ENCODE data around the gene PHOSPHO2. TPM values are rescaled to one million over a fixed set of nuclear protein-coding genes. Genes with fewer than 3 reads are reported as not detected.

PHOSPHO2 gene
- total and polyA plus RNA-seq, 2 experiments from 2014 or later: 8.3 to 8.7 TPM

GRCh38 chr2:169716938-169717690 lies 22.8 kb downstream of the PHOSPHO2 start:
- H3K9me2 ChIP-seq (ENCODE audit: insufficient read depth): no peaks in the 10 kb centered on the region
- no peak overlapping the region for H3K27ac Mint-ChIP-seq
- H3K79me2 ChIP-seq (replicated peaks; ENCODE audit: insufficient read depth): no peaks in the 10 kb centered on the region
- H3K4me3 Mint-ChIP-seq: no peak overlapping the region
- H3F3A ChIP-seq (replicated peaks; ENCODE audit: low read depth): no peaks in the 10 kb centered on the region
- TF ChIP-seq REST (IDR thresholded peaks at IDR 0.05; ENCODE audit: unreplicated experiment) (no peak), ZNF114 (CRISPR knock-in tag; IDR thresholded peaks at IDR 0.05) (no peak), ETS1 (IDR thresholded peaks at IDR 0.05) (no peak), ZNF331 (CRISPR knock-in tag; IDR thresholded peaks at IDR 0.05; ENCODE audit: low read depth) (no peak), STAT1 (IDR thresholded peaks at IDR 0.05; ENCODE audit: unreplicated experiment) (no peak)
- H3K36me3 Mint-ChIP-seq (ENCODE audit: low read depth): peaks cover under 1% of the 10 kb centered on the region; the same call in 1 of the 3 replicates
- H3K9me3 Mint-ChIP-seq: 0 out of 3 replicates have a peak, but pooled peaks cover 1% of the 10 kb centered on the region
- no peak overlapping the region for H3K4me2 ChIP-seq
- no peak overlapping the region for H3K4me3 ChIP-seq
- no peak for DNase-seq (ENCODE audit: low spot score)
- peaks cover 2% of the 10 kb centered on the region for H3K27me3 Mint-ChIP-seq (ENCODE audit: insufficient read depth, low read depth, poor library complexity)
- H3K27ac ChIP-seq (ENCODE audit: low read depth): no peak overlapping the region
- H3K27me3 ChIP-seq (ENCODE audit: insufficient read depth): no peaks in the 10 kb centered on the region
- H3K4me1 ChIP-seq (ENCODE audit: insufficient read depth): no peaks in the 10 kb centered on the region
- H2AFZ ChIP-seq: no peak overlapping the region
- no peaks in the 10 kb centered on the region for H4K20me1 ChIP-seq (replicated peaks; ENCODE audit: insufficient read depth)
- no peak for ATAC-seq
- no peaks in the 10 kb centered on the region for H3K36me3 ChIP-seq (ENCODE audit: insufficient read depth)
- H3K4me1 Mint-ChIP-seq: peaks cover 7% of the 10 kb centered on the region; the same call in 1 of the 3 replicates

GRCh38 chr2:169717691-169718063 lies 23.4 kb downstream of the PHOSPHO2 start:
- H3K27me3 Mint-ChIP-seq (ENCODE audit: insufficient read depth, low read depth, poor library complexity): peaks cover 3% of the 10 kb centered on the region
- H3K4me1 ChIP-seq (ENCODE audit: insufficient read depth): no peaks in the 10 kb centered on the region
- H3K4me1 Mint-ChIP-seq: peaks cover 7% of the 10 kb centered on the region; the same call in 1 of the 3 replicates
- H3K4me2 ChIP-seq: no peak overlapping the region
- no peak overlapping the region for H3K27ac ChIP-seq (ENCODE audit: low read depth)
- no peaks in the 10 kb centered on the region for H3F3A ChIP-seq (replicated peaks; ENCODE audit: low read depth)
- H3K79me2 ChIP-seq (replicated peaks; ENCODE audit: insufficient read depth): no peaks in the 10 kb centered on the region
- H3K27me3 ChIP-seq (ENCODE audit: insufficient read depth): no peaks in the 10 kb centered on the region
- H3K9me3 Mint-ChIP-seq: no peaks in the 10 kb centered on the region
- ATAC-seq: no peak
- H2AFZ ChIP-seq: no peak overlapping the region
- H3K36me3 Mint-ChIP-seq (ENCODE audit: low read depth): no peaks in the 10 kb centered on the region
- H3K9me2 ChIP-seq (ENCODE audit: insufficient read depth): no peaks in the 10 kb centered on the region
- H3K4me3 ChIP-seq: no peak overlapping the region
- no peak overlapping the region for H3K27ac Mint-ChIP-seq
- no peaks in the 10 kb centered on the region for H3K36me3 ChIP-seq (ENCODE audit: insufficient read depth)
- no peak for DNase-seq (ENCODE audit: low spot score)
- no peaks in the 10 kb centered on the region for H4K20me1 ChIP-seq (replicated peaks; ENCODE audit: insufficient read depth)
- no peak overlapping the region for H3K4me3 Mint-ChIP-seq
- no peak for TF ChIP-seq ZNF462 (CRISPR knock-in tag; IDR thresholded peaks at IDR 0.05)
- TF ChIP-seq CREB1 (CRISPR knock-in tag; IDR thresholded peaks at IDR 0.05; ENCODE audit: low read depth): no peak
- no peak for TF ChIP-seq STAT1 (IDR thresholded peaks at IDR 0.05; ENCODE audit: unreplicated experiment)
- no peak for TF ChIP-seq ETS1 (IDR thresholded peaks at IDR 0.05)
- TF ChIP-seq ZNF331 (CRISPR knock-in tag; IDR thresholded peaks at IDR 0.05; ENCODE audit: low read depth): no peak
- no peak for TF ChIP-seq EZH2phosphoT487 (IDR thresholded peaks at IDR 0.05; ENCODE audit: unreplicated experiment)
